Activated naive CD4-positive, alpha-beta T cell treated with anti-CD3 and anti-CD28 coated beads, Interleukin-2, amount 10 ng/mL, durations not matched to agents 7 days and 5 days (primary cell): Measurements from ENCODE around the gene BICD1.

Source experiments
- CTCF ChIA-PET: fragments of 350-600 bp; sonication (Branson Sonifier 250); formaldehyde crosslinking; loops from one replicate; lab custom pipeline; 2021; ENCODE audit warnings: antibody characterized with exemption; lab: Charles Lee
- DNase-seq: peaks from one replicate; pipeline ENCODE4 v3.0.0-alpha.2; 2020
- H3K27ac Mint-ChIP-seq: one replicate; pipeline ENCODE4 v1.8.0; 2021; ENCODE audit warnings: mild to moderate bottlenecking, moderate library complexity, mixed read lengths
- H3K27me3 Mint-ChIP-seq: one replicate; pipeline ENCODE4 v1.8.0; 2021; ENCODE audit warnings: mild to moderate bottlenecking, mixed read lengths
- H3K36me3 Mint-ChIP-seq: one replicate; pipeline ENCODE4 v1.8.0; 2021; ENCODE audit warnings: mixed read lengths
- H3K4me1 Mint-ChIP-seq: one replicate; pipeline ENCODE4 v1.8.0; 2021; ENCODE audit warnings: mixed read lengths
- H3K4me3 Mint-ChIP-seq: one replicate; pipeline ENCODE4 v1.8.0; 2021; ENCODE audit warnings: mild to moderate bottlenecking, moderate library complexity, mixed read lengths
- H3K9me3 Mint-ChIP-seq: one replicate; pipeline ENCODE4 v1.8.0; 2021; ENCODE audit warnings: mixed read lengths

The BICD1 gene

GRCh38 chr12:32139064-32139421 lies 32.4 kb downstream of the BICD1 start:
- Mint-ChIP-seq H3K9me3 (no peaks in the 10 kb centered on the region), H3K36me3 (no peaks in the 10 kb centered on the region), H3K4me1 (peaks cover 44% of the 10 kb centered on the region), H3K4me3 (peak overlapping the region; percentile 80), H3K27me3 (no peaks in the 10 kb centered on the region), H3K27ac (peak overlapping the region; percentile 90)
- CTCF ChIA-PET = interaction anchor here (1.3 kb wide), 1 partner anchor 31 kb away, joined by 4 read pairs; no protein-coding TSS in a partner anchor
- peak; percentile 69 for DNase-seq

GRCh38 chr12:32140877-32141276 lies 34.2 kb downstream of the BICD1 start:
- Mint-ChIP-seq H3K4me1 (peaks cover 32% of the 10 kb centered on the region), H3K36me3 (no peaks in the 10 kb centered on the region), H3K4me3 (no peak overlapping the region), H3K27ac (no peak overlapping the region), H3K9me3 (no peaks in the 10 kb centered on the region), H3K27me3 (no peaks in the 10 kb centered on the region)
- no peak for DNase-seq
- CTCF ChIA-PET = no interaction called here

- Mint-ChIP-seq H3K9me3 (no peaks in the 10 kb centered on the region), H3K4me3 (no peak overlapping the region), H3K4me1 (peaks cover 12% of the 10 kb centered on the region), H3K27me3 (no peaks in the 10 kb centered on the region), H3K27ac (no peak overlapping the region), H3K36me3 (peaks cover 3% of the 10 kb centered on the region)
- CTCF ChIA-PET = no interaction called here
- DNase-seq = no peak
Observed at GRCh38 chr12:32145096-32145495, 38.4 kb downstream of the BICD1 start.

- H3K9me3 Mint-ChIP-seq = no peaks in the 10 kb centered on the region
- no peaks in the 10 kb centered on the region for H3K27me3 Mint-ChIP-seq
- DNase-seq = no peak
- no peak overlapping the region for H3K27ac Mint-ChIP-seq
- H3K36me3 Mint-ChIP-seq = peaks cover 6% of the 10 kb centered on the region
- peaks cover under 1% of the 10 kb centered on the region for H3K4me1 Mint-ChIP-seq
- no peak overlapping the region for H3K4me3 Mint-ChIP-seq
- CTCF ChIA-PET = interaction anchor here (0.6 kb wide), 1 partner anchor 83 kb away, joined by 3 read pairs; no protein-coding TSS in a partner anchor
Observed at GRCh38 chr12:32146074-32146873, 39.6 kb downstream of the BICD1 start.

GRCh38 chr12:32148372-32148771 lies 41.7 kb downstream of the BICD1 start:
- Mint-ChIP-seq H3K9me3 (no peaks in the 10 kb centered on the region), H3K27ac (no peak overlapping the region), H3K4me1 (no peaks in the 10 kb centered on the region), H3K36me3 (peaks cover 6% of the 10 kb centered on the region), H3K4me3 (no peak overlapping the region), H3K27me3 (no peaks in the 10 kb centered on the region)
- DNase-seq = no peak
- CTCF ChIA-PET = no interaction called here

GRCh38 chr12:32149489-32149888 lies 42.8 kb downstream of the BICD1 start:
- Mint-ChIP-seq H3K27ac (no peak overlapping the region), H3K9me3 (no peaks in the 10 kb centered on the region), H3K27me3 (no peaks in the 10 kb centered on the region), H3K36me3 (peaks cover 6% of the 10 kb centered on the region), H3K4me3 (no peak overlapping the region), H3K4me1 (no peaks in the 10 kb centered on the region)
- CTCF ChIA-PET = no interaction called here
- no peak for DNase-seq

- DNase-seq = no peak
- H3K27ac Mint-ChIP-seq = no peak overlapping the region
- CTCF ChIA-PET = no interaction called here
- H3K9me3 Mint-ChIP-seq = no peaks in the 10 kb centered on the region
- no peak overlapping the region for H3K4me3 Mint-ChIP-seq
- H3K36me3 Mint-ChIP-seq = peaks cover 6% of the 10 kb centered on the region
- H3K27me3 Mint-ChIP-seq = no peaks in the 10 kb centered on the region
- no peaks in the 10 kb centered on the region for H3K4me1 Mint-ChIP-seq
Observed at GRCh38 chr12:32151086-32151485, 44.4 kb downstream of the BICD1 start.

- Mint-ChIP-seq H3K4me1 (no peaks in the 10 kb centered on the region), H3K9me3 (no peaks in the 10 kb centered on the region), H3K36me3 (peaks cover 6% of the 10 kb centered on the region), H3K27me3 (no peaks in the 10 kb centered on the region), H3K4me3 (no peak overlapping the region), H3K27ac (no peak overlapping the region)
- CTCF ChIA-PET = no interaction called here
- no peak for DNase-seq
Observed at GRCh38 chr12:32151552-32151951, 44.9 kb downstream of the BICD1 start.

- no peak overlapping the region for H3K27ac Mint-ChIP-seq
- H3K27me3 Mint-ChIP-seq = no peaks in the 10 kb centered on the region
- H3K36me3 Mint-ChIP-seq = peaks cover 4% of the 10 kb centered on the region
- no peak overlapping the region for H3K4me3 Mint-ChIP-seq
- no peaks in the 10 kb centered on the region for H3K9me3 Mint-ChIP-seq
- H3K4me1 Mint-ChIP-seq = no peaks in the 10 kb centered on the region
- CTCF ChIA-PET = no interaction called here
- no peak for DNase-seq
Observed at GRCh38 chr12:32155041-32155440, 48.4 kb downstream of the BICD1 start.

GRCh38 chr12:32155961-32156529 lies 49.4 kb downstream of the BICD1 start:
- Mint-ChIP-seq H3K9me3 (no peaks in the 10 kb centered on the region), H3K4me1 (no peaks in the 10 kb centered on the region), H3K36me3 (no peaks in the 10 kb centered on the region), H3K4me3 (no peak overlapping the region), H3K27ac (no peak overlapping the region), H3K27me3 (no peaks in the 10 kb centered on the region)
- CTCF ChIA-PET = no interaction called here
- no peak for DNase-seq

GRCh38 chr12:32158525-32158924 lies 51.9 kb downstream of the BICD1 start:
- no peak for DNase-seq
- no peaks in the 10 kb centered on the region for H3K4me1 Mint-ChIP-seq
- H3K4me3 Mint-ChIP-seq = no peak overlapping the region
- H3K27me3 Mint-ChIP-seq = no peaks in the 10 kb centered on the region
- no peaks in the 10 kb centered on the region for H3K9me3 Mint-ChIP-seq
- H3K27ac Mint-ChIP-seq = no peak overlapping the region
- H3K36me3 Mint-ChIP-seq = no peaks in the 10 kb centered on the region
- CTCF ChIA-PET = no interaction called here

GRCh38 chr12:32159381-32159780 lies 52.7 kb downstream of the BICD1 start:
- H3K27ac Mint-ChIP-seq = no peak overlapping the region
- no peaks in the 10 kb centered on the region for H3K36me3 Mint-ChIP-seq
- CTCF ChIA-PET = no interaction called here

GRCh38 chr12:32159925-32160324 lies 53.3 kb downstream of the BICD1 start:
- H3K4me3 Mint-ChIP-seq = no peak overlapping the region
- no peaks in the 10 kb centered on the region for H3K9me3 Mint-ChIP-seq
- CTCF ChIA-PET = no interaction called here
- H3K36me3 Mint-ChIP-seq = no peaks in the 10 kb centered on the region
- no peak overlapping the region for H3K27ac Mint-ChIP-seq
- H3K4me1 Mint-ChIP-seq = no peaks in the 10 kb centered on the region
- no peaks in the 10 kb centered on the region for H3K27me3 Mint-ChIP-seq
- no peak for DNase-seq

More at GRCh38 chr12:32159381-32159780, 52.7 kb downstream of the BICD1 start:
- Mint-ChIP-seq H3K4me3 (no peak overlapping the region), H3K4me1 (no peaks in the 10 kb centered on the region), H3K27me3 (no peaks in the 10 kb centered on the region), H3K9me3 (no peaks in the 10 kb centered on the region)
- no peak for DNase-seq

GRCh38 chr12:32161058-32161457 lies 54.4 kb downstream of the BICD1 start:
- no peak overlapping the region for H3K27ac Mint-ChIP-seq
- no peaks in the 10 kb centered on the region for H3K9me3 Mint-ChIP-seq
- no peaks in the 10 kb centered on the region for H3K4me1 Mint-ChIP-seq
- H3K36me3 Mint-ChIP-seq = no peaks in the 10 kb centered on the region
- no peak for DNase-seq
- H3K27me3 Mint-ChIP-seq = no peaks in the 10 kb centered on the region
- H3K4me3 Mint-ChIP-seq = no peak overlapping the region
- CTCF ChIA-PET = no interaction called here

GRCh38 chr12:32163596-32163995 lies 56.9 kb downstream of the BICD1 start:
- Mint-ChIP-seq H3K27ac (no peak overlapping the region), H3K36me3 (no peaks in the 10 kb centered on the region), H3K9me3 (no peaks in the 10 kb centered on the region), H3K27me3 (no peaks in the 10 kb centered on the region), H3K4me3 (no peak overlapping the region), H3K4me1 (no peaks in the 10 kb centered on the region)
- DNase-seq = no peak
- CTCF ChIA-PET = no interaction called here
